ENCODE results near the gene TDRD7.

- TF ChIP-seq CTCF (IDR thresholded peaks at IDR 0.05) (no peak), KAT7 (CRISPR knock-in tag; IDR thresholded peaks at IDR 0.05; ENCODE audit: borderline replicate concordance) (no peak), MAX (CRISPR knock-in tag; IDR thresholded peaks at IDR 0.05) (no peak)
Observed at GRCh38 chr9:97386265-97386633, 25.6 kb upstream of the TDRD7 start.

All from WTC11 (cell line).